GM19193 (cell line): ENCODE data around the gene FGF22.

Experiments used
- POLR2A ChIP-seq: IDR thresholded peaks from 4 replicates; pipeline ENCODE4 v1.6.1; 2011; ENCODE audit not compliant: insufficient read depth, insufficient read length; ENCODE audit errors: extremely low read depth

Gene FGF22

GRCh38 chr19:657611-658010 is 17.9 kb downstream of the FGF22 start:
- TF ChIP-seq POLR2A, result no peak

DNA sequence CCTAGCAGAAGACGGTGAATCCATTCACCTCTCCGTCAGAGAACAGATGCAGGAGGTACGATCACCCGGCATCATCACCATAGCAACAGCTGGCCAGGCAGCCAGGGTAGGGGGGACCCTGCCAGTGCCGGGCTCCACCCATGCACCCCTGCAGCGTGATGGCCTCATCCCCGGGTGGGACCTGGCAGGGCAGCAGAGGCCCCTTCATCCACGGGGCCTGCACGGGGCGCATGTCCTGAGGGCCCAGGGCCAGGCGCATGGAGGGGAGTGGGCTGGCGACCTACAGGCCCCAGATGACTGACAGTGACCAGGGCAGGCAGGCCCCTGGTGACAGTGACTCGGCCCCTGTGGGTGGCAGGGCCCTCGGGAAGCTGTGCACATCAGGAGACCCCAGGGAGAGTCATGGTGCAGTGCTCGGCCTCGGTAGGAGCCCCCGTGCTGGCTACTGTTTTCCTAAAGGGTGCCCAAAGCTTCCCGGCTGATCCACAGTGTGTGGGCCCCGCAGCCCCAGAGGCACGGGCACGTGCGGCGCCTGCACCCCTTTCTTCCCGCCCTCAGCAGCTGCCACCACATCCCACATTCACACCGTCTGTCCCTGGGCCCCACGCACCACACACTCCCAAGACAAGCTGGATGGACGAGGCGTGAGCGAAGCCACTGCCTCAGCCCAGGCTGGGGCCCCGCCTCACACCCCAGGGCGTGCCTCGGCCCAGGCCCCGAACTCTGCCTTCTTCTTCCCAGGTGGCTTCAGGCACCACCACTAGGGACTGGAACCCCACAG is 18.6 kb downstream of the FGF22 start:
- TF ChIP-seq POLR2A, result no peak

- TF ChIP-seq POLR2A, result no peak
Observed at GRCh38 chr19:658916-659839, 19.5 kb downstream of the FGF22 start.

GRCh38 chr19:660793-661426 is 21.2 kb downstream of the FGF22 start:
- no peak for TF ChIP-seq POLR2A

DNA sequence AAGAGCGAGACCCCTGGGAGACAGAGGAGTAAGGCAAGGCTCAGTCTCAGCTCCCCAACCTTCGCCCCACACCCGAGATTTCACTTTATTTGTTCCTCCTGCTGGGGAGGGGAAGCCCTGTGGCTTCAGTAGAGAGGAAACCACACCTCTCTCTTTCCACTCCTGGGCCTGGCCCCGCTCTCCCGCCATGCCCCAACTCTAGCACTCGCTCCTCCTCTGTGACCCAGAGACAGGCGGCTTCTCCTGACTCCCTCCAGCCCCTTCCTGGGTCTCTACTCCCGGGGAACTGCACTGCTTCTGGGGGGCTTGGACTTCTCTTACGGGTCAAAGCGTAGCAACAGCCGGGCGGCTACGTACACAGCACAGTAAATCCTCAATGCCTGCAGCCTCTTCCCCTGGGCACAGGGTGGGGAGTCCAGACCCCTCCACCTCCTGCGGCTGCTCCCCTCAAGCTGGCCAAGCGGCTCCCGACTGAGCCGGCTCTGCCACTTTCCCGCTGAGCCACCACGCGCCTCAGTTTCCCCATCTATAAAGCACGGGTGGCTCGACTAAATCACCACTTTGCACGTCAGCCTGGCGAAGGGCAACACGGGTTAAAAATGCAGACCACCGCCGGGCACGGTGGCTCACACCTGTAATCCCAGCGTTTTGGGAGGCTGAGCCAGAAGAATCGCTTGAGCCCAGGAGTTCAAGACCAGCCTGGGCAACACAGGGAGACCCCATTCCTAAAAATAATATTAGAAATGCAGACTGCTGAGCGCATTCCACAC is 21.9 kb downstream of the FGF22 start:
- TF ChIP-seq POLR2A, result peak; percentile 35

GRCh38 chr19:662207-662961 is 22.7 kb downstream of the FGF22 start:
- TF ChIP-seq POLR2A, result peak; percentile 44

- TF ChIP-seq POLR2A, result peak; percentile 81
Observed at GRCh38 chr19:662962-663681, 23.4 kb downstream of the FGF22 start, which contains the start of gene RNF126. Gene RNF126 (minus strand): TSS chr19:663214. CDS start chr19:663121, 93 bp downstream.

GRCh38 chr19:663682-664117 is 24.0 kb downstream of the FGF22 start:
- TF ChIP-seq POLR2A, result no peak

- no peak for TF ChIP-seq POLR2A
Observed at GRCh38 chr19:664913-665443, 25.3 kb downstream of the FGF22 start.

- no peak for TF ChIP-seq POLR2A
Observed at GRCh38 chr19:670609-671075, 31.0 kb downstream of the FGF22 start.

GRCh38 chr19:674282-675151 is 34.8 kb downstream of the FGF22 start:
- no peak for TF ChIP-seq POLR2A

- no peak for TF ChIP-seq POLR2A
Observed at GRCh38 chr19:676007-676338, 36.3 kb downstream of the FGF22 start.
